HFF-Myc (cell line): ENCODE measurements around the gene EPS8.

Experiments
- DNase-seq: peaks from one replicate; pipeline ENCODE4 v3.0.0-alpha.2; 2011; ENCODE audit warnings: low read depth; ENCODE audit errors: extremely low read depth
- H3K4me3 ChIP-seq: replicated peaks from 2 replicates; pipeline ENCODE4 v1.5.1; 2011; ENCODE audit warnings: low read depth, mild to moderate bottlenecking, control low read depth, low read length
- TF ChIP-seq, protein P1 (sequence below): IDR thresholded peaks from 2 replicates; pipeline ENCODE4 v1.5.1; 2012; ENCODE audit warnings: mild to moderate bottlenecking, low read depth, low read length, control low read depth; ENCODE audit errors: missing control alignments

The EPS8 gene

DNA sequence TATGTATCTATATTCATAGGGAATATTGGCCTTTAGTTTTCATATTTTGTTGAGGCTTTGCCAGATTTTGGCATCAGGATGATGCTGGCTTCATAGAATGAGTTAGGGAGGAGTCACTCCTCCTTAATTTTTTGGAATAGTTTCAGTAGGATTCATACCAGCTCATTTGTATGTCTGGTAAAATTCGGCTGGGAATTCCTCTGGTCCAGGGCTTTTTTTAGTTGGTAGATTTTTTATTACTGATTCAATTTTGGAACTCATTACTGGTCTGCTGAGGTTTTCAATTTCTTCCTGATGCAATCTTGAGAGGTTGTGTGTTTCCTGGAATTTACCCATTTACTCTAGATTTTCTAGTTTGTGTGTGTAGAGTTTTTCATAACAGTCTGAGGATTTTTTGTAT, 175.2 kb downstream of the EPS8 start:
- DNase-seq, result no peak
- TF ChIP-seq, protein P1, sequence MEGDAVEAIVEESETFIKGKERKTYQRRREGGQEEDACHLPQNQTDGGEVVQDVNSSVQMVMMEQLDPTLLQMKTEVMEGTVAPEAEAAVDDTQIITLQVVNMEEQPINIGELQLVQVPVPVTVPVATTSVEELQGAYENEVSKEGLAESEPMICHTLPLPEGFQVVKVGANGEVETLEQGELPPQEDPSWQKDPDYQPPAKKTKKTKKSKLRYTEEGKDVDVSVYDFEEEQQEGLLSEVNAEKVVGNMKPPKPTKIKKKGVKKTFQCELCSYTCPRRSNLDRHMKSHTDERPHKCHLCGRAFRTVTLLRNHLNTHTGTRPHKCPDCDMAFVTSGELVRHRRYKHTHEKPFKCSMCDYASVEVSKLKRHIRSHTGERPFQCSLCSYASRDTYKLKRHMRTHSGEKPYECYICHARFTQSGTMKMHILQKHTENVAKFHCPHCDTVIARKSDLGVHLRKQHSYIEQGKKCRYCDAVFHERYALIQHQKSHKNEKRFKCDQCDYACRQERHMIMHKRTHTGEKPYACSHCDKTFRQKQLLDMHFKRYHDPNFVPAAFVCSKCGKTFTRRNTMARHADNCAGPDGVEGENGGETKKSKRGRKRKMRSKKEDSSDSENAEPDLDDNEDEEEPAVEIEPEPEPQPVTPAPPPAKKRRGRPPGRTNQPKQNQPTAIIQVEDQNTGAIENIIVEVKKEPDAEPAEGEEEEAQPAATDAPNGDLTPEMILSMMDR, result no peak

DNA sequence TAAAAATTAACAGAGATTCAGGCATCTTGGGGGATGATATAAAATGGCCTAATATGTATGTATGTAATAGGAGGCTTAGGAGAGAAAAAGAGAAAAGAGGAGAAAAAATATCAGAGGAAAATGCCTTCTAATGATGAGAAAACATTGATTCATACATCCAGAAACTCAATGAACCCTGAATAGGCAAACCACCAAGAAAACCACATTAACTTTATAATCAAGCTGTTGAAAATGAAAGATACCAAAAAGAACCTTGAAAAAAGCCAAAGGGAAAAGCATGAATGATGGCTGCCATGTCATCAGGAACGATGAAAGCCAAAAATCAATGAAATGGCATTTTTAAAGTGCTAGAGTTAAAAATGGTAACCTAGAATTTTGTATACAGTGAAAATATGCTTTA, 180.2 kb downstream of the EPS8 start:
- TF ChIP-seq, protein P1, result no peak
- DNase-seq, result no peak

More for the DNA sequence above, 175.2 kb downstream of the EPS8 start:
- no peak overlapping the region for H3K4me3 ChIP-seq

DNA sequence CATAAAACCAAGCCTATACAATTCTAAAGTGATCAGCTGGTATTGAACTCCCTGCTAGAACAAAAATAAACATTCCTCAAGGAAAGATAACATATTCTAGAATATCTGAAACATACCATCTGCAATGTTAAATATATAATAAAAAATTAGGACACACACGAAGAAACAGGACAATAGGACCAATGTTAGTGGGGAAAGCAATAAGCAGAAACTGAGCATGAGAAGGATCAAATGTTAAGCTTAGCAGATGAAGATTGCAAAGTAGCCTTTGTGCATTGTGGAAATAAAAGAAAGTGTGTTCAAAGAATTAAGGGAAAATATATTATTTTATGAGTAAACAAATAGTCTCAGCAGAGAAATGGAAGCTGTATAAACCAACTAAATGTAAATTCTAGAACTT, 180.8 kb downstream of the EPS8 start:
- no peak overlapping the region for H3K4me3 ChIP-seq
- DNase-seq, result no peak
- TF ChIP-seq, protein P1, result no peak

More for the DNA sequence above, 180.2 kb downstream of the EPS8 start:
- no peak overlapping the region for H3K4me3 ChIP-seq

DNA sequence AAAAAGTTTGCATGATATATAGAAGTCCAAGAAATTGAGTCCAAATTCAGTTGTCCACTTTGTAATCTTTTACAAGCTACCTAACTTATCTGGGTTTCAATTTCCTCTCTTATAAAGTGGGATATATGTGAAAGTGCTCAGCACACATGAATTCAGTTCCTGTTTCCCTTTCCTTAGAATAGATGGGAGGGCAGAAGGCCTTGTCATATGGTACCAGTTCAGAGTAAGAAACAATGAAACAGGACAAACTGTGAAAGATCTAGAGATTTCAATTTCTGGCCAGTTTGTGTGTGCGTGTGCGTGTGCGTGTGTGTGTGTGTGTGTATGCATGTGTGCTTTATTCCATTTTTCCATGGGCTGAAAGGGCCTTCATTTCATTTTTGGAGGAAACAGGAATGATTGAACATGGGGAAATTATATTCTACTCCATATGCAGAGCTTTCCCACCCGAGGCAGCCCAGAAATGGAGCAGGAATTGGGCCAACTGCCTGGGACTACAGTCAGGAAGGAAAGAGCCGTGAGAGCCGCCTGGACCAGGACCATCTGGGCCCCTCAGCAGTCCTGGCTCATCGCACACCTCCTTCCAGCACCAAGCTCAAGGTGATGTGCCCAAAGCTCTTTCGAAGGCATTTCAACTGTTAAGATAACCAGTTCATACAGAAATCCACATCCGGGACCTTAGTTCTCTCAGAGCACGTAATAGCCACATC, 183.2 kb downstream of the EPS8 start:
- DNase-seq, result no peak

DNA sequence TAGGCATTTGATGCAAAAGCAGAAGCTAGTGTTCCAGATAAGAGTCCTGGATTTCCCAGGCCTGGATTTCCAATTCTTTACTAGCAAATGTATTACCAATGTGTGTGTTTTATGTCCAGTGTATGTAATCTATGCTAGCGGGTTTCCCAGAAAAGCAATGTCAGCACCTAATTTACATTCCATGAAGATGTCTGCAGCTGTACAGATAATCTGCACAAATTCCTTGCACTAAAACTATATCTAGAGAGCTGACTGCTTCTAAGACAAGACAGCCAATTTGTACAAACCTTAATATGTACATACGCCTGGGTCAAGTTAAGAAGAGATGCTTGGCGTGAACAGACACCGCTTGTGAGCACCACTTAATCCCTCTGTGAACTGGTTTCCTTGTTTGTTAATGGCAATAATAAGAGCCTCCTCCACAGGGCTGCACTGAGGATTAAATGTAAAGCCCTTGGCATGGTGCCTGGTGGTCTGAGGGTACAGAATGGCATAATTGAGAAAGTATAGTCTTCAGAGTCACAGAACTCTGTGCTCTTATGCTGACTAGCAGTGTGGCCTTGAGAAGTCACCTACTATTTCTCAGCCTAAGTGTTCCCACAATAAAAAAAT, 185.6 kb downstream of the EPS8 start:
- no peak for DNase-seq
- TF ChIP-seq, protein P1, result no peak
- H3K4me3 ChIP-seq, result no peak overlapping the region

More for the DNA sequence above, 183.2 kb downstream of the EPS8 start:
- TF ChIP-seq, protein P1, result no peak
- H3K4me3 ChIP-seq, result no peak overlapping the region

DNA sequence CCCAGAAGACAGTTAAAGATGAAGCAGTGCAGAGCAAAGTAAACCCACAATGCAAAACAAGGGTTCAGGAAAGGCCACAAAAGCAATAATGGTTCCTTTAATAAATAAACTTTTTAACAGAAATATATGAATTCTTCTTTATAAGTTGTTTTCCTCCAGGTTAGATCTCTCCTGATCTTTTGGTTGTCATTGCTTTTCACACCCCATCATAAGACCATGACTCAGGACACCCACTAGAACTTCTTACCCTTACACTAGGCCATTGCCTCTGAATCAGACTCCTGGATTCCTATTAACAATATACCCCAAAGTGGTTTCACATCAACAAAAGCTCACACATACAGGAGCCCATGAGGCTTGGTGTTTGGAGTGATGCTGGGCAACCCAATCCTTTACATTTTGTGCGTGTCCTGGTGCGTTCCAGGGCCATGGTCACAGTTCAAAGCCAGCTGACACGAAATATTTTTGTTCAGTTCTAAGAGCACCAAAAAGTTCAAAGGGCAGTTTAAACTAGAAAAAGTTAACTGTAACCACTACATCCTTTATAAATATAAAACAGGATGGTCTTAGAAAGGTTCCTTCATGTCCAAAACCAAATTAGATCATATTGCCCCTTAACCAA, 187.0 kb downstream of the EPS8 start:
- no peak overlapping the region for H3K4me3 ChIP-seq
- no peak for DNase-seq
- TF ChIP-seq, protein P1, result no peak
